ENCODE measurements around the gene ESYT2.
A peak's percentile ranks its signal among the peaks of the same experiment; 100 is the strongest.

Gene ESYT2

GRCh38 chr7:158825628-158826289 lies 3.5 kb downstream of the ESYT2 start:
- no peak for DNase-seq

- no peak for DNase-seq
Observed at GRCh38 chr7:158824028-158824427, 5.3 kb downstream of the ESYT2 start.

DNA sequence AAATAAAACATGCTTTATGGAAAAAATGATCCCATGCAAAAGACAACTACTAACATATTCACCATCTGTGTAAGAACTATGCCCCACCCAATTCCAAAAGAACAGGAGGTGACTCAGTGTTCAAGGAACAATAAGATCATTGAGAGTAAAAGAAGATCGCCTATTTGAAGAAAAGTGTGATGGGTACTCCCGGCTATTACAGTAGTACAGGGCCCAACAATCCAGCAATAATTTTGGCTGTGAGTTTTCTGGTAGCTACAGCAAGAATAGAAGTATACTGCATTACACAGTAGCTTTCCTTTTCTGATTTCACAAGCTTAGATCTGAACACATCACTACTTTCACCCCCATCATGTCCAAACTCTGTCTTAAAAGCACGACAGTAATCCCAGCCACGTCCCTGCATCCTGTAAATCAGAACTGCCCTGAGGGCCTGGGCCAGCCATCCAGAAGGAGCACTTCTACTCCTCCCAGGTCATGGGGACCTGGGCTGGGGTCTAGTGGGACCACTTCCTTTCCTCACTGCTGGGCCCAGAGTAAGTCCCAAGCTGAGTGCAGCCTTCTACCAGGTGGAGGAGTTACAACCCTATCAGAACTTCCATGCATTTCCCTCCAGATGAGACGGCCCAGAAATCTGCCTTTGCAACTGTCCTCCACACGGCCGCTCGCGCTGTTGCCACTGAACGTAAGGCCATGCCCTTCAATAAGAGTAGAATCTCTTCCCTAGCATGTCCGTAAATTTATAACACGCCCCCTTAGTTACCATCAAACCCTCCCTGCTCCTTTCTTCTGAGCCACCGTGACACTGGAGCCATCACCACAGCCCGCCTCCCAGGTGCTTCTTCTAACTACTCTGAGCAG lies 7.9 kb downstream of the ESYT2 start:
- DNase-seq = no peak

DNA sequence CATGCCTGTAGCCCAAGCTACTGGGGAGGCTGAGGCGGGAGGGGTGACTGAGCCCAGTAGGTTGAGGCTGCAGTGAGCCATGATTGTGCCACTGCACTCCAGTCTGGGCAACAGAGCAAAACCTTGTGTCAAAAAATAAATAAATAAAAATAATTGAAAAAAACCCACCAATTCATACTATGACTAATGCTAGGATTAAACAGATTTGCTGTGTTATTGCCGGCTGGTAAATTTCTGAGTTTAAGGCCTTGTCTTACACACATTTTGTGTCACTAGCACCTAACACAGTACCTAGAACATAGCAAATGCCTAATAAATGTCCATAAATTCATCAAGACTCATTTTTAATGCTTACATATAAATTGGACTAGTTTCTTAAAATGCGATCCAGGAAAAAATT lies 8.7 kb downstream of the ESYT2 start:
- no peak for DNase-seq

DNA sequence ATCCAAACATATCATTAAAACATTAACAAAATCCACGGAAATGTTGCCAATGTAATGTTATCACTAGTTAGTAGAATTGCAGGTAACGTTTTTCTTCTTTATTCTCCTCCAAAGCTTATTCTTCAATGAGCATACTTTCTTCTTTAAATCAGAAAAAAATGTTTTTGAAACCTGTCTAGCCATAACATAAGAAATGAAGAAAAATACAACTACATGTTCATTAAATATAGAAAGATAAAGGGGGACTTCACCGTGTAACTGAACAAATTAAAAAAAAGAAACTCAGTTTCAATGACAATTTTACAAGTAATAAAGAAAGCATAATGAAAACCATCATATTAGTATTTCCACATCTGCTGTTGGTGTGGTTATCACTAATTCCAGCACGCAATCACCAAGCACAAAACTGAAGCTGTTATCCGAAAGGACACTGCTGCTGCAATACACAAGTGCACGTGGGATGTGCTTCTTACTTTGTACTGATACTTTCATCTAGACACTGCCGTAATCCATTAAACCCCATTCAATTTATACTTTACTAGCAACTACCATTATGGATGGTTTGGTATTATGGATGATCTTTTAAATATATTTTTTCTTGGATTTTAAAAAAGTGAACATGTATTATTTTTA lies 9.6 kb downstream of the ESYT2 start:
- no peak for DNase-seq

- DNase-seq = peak; percentile 90
Observed at GRCh38 chr7:158818325-158819213, 10.7 kb downstream of the ESYT2 start.

DNA sequence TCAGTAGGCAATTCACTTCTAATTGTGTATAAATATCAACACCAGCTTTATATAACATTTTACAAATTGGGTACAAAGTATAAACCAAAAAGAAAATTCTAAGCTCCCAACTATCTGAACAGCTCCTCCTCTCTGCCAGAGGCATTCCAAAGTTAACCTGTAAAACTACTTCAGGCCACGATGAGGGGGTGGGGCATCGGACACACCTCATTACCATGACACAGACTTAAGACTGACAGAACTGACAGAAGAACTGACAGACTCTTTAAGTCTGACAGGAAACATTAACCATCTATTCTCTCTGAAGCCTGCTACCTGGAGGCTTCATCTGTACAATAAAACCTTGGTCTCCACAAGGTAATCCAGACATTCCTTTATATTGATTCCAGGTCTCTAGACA lies 12.3 kb downstream of the ESYT2 start:
- DNase-seq = no peak

- no peak for DNase-seq
Observed at GRCh38 chr7:158816271-158816670, 13.0 kb downstream of the ESYT2 start.

DNA sequence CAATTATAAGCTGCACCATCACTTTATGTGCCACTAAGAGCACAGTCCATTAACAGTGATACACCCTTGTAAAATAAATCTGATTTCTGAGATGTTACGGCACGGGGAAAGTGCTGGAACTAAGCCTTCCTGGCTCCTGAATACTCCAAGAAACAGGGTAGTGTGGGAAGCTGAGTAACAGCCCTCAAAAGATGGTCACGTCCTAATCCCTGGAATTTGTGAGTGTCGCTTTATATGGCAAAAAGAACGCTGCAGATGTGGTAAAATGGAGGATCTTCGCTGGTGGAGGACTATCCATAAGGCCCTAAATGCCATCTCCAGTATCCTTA lies 13.5 kb downstream of the ESYT2 start:
- DNase-seq = no peak

DNA sequence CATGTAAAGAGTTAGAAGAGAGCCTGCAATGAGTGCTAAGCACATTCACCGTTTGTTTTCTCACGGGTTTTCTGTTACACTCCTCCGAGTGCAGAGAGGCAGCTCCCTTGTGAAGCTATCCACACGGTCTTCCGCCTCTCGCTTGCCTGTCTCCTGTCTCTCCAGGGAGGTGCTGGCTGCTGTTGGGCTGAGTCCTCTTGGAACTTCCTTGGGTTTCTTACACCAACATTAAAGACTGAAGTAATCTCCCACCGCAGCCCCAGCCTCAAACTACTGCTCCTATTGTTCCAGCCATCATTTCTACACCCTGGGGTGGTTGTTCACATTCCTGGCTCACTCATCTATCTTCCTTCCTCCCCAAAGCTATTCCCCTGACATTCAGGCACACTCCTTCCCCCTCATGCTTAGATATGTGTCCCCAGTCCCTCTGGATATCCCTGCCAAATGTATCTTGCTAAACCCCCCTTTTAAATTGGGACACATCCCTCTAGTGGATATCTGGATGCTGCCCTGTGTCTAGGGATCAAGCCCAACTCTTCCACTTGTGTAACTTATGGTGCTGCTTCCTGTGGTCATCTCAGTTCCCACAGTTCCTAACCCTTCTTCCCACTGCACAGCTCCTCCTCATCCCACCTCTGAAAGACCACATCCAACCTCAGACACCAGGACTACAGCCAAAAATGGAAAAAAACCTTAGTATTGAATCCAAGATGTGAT lies 14.1 kb downstream of the ESYT2 start:
- no peak for DNase-seq

- DNase-seq = peak; percentile 73
Observed at GRCh38 chr7:158814637-158815036, 14.7 kb downstream of the ESYT2 start.

GRCh38 chr7:158812684-158813083 lies 16.6 kb downstream of the ESYT2 start:
- no peak for DNase-seq

- no peak for DNase-seq
Observed at GRCh38 chr7:158811894-158812293, 17.4 kb downstream of the ESYT2 start.

DNA sequence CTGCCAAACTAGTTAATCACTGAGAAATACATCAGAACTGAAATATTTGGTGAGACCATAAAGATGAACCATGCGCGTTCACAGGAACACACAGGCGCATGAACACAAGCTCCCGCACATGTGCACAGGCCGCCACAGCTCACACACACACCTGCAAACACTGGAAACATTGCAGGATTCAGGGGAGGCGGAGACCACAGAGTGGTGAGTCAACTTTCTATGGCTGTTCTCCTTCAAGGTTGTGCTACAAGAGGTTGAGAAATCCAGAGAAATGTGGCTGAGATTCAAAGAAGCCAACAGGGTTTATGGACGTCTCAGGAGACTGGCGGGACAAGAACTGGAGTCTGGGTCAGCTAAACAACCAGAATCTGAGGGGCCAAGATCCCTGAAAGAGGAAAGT lies 17.8 kb downstream of the ESYT2 start:
- DNase-seq = peak; percentile 78

GRCh38 chr7:158810846-158811245 lies 18.5 kb downstream of the ESYT2 start:
- DNase-seq = no peak

DNA sequence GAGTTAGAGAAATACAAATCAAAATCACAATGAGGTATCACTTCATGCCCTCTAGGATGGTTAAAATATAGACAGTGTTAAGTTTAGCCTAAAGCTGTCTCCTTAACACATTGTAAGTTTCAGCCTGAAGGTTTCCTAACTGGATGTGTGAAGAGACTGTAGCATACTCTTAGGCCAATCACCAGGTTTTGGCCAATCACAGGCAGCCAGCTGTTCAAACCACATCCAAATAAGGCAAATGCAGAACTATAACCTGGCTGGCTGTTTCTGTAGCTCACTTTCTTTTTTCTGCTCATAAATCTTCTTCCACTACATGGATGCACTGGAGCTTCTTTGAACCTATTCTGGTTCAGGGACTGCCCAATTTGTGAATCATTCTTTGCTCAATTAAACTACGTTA lies 19.7 kb downstream of the ESYT2 start:
- DNase-seq = no peak

- no peak for DNase-seq
Observed at GRCh38 chr7:158808126-158808525, 21.2 kb downstream of the ESYT2 start.

- DNase-seq = no peak
Observed at GRCh38 chr7:158805937-158806336, 23.4 kb downstream of the ESYT2 start.

DNA sequence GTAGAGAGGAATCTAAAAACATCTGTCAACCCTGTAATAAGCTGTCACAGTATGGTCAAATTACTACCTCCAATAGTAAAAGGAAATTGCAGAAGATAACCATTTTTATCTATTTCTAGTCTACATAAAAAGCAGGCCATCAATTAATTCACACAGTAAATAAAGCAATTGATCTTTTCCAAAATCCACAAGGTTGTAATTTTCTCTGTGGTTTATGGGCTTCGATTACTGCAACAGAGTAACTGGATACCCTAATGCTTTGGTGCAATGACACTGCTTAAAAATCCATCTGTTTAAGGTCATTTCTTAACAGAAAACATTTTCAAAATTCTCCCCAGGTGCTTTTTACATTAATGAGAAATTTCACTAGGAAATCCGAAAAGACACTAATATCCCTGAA lies 23.9 kb downstream of the ESYT2 start:
- no peak for DNase-seq

- no peak for DNase-seq
Observed at GRCh38 chr7:158804335-158804734, 25.0 kb downstream of the ESYT2 start.

DNA sequence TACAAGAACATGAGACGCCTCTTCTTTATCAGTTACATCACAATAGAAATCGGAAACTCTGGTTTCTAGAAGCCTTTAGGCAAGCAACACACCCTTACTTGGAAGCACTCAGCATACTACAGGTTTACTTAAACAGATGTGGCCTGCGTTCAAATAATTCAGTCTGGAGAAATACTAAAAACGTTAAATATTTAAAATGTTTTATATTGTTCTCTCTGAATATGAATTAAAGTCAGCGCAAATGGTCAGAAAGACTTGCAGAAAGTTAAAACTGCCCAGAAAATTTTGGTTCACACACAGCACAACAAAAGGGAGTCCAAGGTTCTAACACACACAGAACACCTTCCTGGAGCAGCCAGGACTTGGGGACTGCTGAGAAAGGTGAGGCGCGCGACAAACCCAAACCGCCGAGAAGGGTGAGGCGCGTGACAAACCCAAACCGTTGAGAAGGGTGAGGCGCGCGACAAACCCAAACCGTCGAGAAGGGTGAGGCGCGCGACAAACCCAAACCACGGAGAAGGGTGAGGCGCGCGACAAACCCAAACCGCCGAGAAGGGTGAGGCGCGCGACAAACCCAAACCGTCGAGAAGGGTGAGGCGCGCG lies 25.8 kb downstream of the ESYT2 start:
- DNase-seq = no peak
